SK-N-SH (cell line): ENCODE measurements around the gene RAMP1. TPM values are rescaled to one million over a fixed set of nuclear protein-coding genes. Genes with fewer than 3 reads are reported as not detected.

Source experiments
- CTCF ChIA-PET: fragments of 300-600, 350-600 bp; formaldehyde crosslinking; extraction: SDS; loops from one replicate; lab custom pipeline; 2021; lab: Yijun Ruan, JAX
- POLR2A ChIA-PET: fragments of 350-600 bp; sonication (Branson Sonifier 250); formaldehyde crosslinking; extraction: SDS; loops from one replicate; lab custom pipeline; 2020; ENCODE audit warnings: antibody characterized with exemption, inconsistent platforms; lab: Yijun Ruan, JAX
- DNase-seq: peaks from one replicate; pipeline ENCODE4 v3.0.0; 2012
- H2AFZ ChIP-seq: fragments of 200-600 bp; sonication (generic); 2 replicates; pipeline ENCODE4 v1.8.1; 2016; ENCODE audit warnings: antibody characterized with exemption, mild to moderate bottlenecking, low read depth
- H3F3A ChIP-seq: fragments of 200-600 bp; sonication (generic); replicated peaks from 2 replicates; pipeline ENCODE3; 2016; ENCODE audit warnings: antibody characterized with exemption, mild to moderate bottlenecking; ENCODE audit not compliant: insufficient read depth
- H3K27ac ChIP-seq, 2 experiments: fragments of 200-500 bp in 1 of 2; fragments of 200-600 bp in 1 of 2; sonication (Bioruptor generic) in 1 of 2; sonication (generic), shearing (Covaris generic) in 1 of 2; 2 replicates each; pipeline versions ENCODE4 v1.5.1 to v1.6.1; 2014 to 2016; ENCODE audit warnings: low read depth in 2 of 2, inconsistent platforms in 1 of 2, low read length in 1 of 2, mild to moderate bottlenecking in 1 of 2, mixed read lengths in 1 of 2
- H3K27me3 ChIP-seq: fragments of 200-600 bp; sonication (generic), shearing (Covaris generic); 2 replicates; pipeline ENCODE4 v1.6.1; 2016; ENCODE audit warnings: mixed run types; ENCODE audit not compliant: insufficient read depth
- H3K36me3 ChIP-seq, 2 experiments: fragments of 200-500 bp in 1 of 2; fragments of 200-600 bp in 1 of 2; sonication (Bioruptor generic) in 1 of 2; sonication (generic) in 1 of 2; replicated peaks in 1 of 2; 2 replicates each; pipeline versions ENCODE3 to v1.5.1; 2014 to 2016; ENCODE audit warnings: low read length in 1 of 2, mild to moderate bottlenecking in 1 of 2; ENCODE audit not compliant: insufficient read depth in 2 of 2, control insufficient read depth in 1 of 2
- H3K4me1 ChIP-seq, 2 experiments: fragments of 200-500 bp in 1 of 2; fragments of 200-600 bp in 1 of 2; sonication (Bioruptor generic) in 1 of 2; sonication (generic), shearing (Covaris generic) in 1 of 2; 2 replicates each; pipeline versions ENCODE4 v1.5.1 to v1.6.1; 2014 to 2016; ENCODE audit warnings: low read depth in 1 of 2, low read length in 1 of 2, mixed run types in 1 of 2; ENCODE audit not compliant: insufficient read depth in 2 of 2, control insufficient read depth in 1 of 2
- H3K4me2 ChIP-seq: fragments of 200-600 bp; sonication (generic), shearing (Covaris generic); 2 replicates; pipeline ENCODE4 v1.6.1; 2017; ENCODE audit warnings: mixed run types
- H3K4me3 ChIP-seq, 2 experiments: fragments of 200-500 bp in 1 of 2; fragments of 200-600 bp in 1 of 2; sonication (Bioruptor generic) in 1 of 2; sonication (generic), shearing (Covaris generic) in 1 of 2; 2 replicates each; pipeline versions ENCODE4 v1.5.1 to v1.8.1; 2014 to 2016; ENCODE audit warnings: low read depth in 2 of 2, inconsistent platforms in 1 of 2, low read length in 1 of 2, mild to moderate bottlenecking in 1 of 2, mixed read lengths in 1 of 2, moderate library complexity in 1 of 2
- H3K79me2 ChIP-seq: fragments of 200-600 bp; sonication (generic); 2 replicates; pipeline ENCODE4 v1.8.1; 2017; ENCODE audit warnings: mild to moderate bottlenecking; ENCODE audit not compliant: insufficient read depth
- H3K9ac ChIP-seq: fragments of 200-600 bp; sonication (generic); 2 replicates; pipeline ENCODE4 v1.6.1; 2017; ENCODE audit warnings: mixed run types
- H3K9me2 ChIP-seq: fragments of 200-600 bp; sonication (generic); 2 replicates; pipeline ENCODE4 v1.6.1; 2017; ENCODE audit warnings: mixed run types
- H3K9me3 ChIP-seq: fragments of 200-600 bp; sonication (generic); 2 replicates; pipeline ENCODE4 v1.6.1; 2017; ENCODE audit warnings: mixed run types, mild to moderate bottlenecking, moderate library complexity
- H4K20me1 ChIP-seq: fragments of 200-600 bp; sonication (generic); 2 replicates; pipeline ENCODE4 v1.6.1; 2017; ENCODE audit warnings: mild to moderate bottlenecking, mixed run types; ENCODE audit not compliant: insufficient read depth
- CHD2 ChIP-seq: fragments of 150-350 bp; IDR thresholded peaks from 2 replicates; pipeline ENCODE4 v1.6.1; 2018; ENCODE audit warnings: low read length; ENCODE audit not compliant: partially characterized antibody
- EP300 ChIP-seq, 2 experiments: IDR thresholded peaks; 2 replicates each; pipeline versions ENCODE4 v1.4.0 to v1.6.1; 2012; ENCODE audit warnings: borderline replicate concordance in 1 of 2, low read depth in 1 of 2, low read length in 1 of 2
- FOXJ3 ChIP-seq: sonication (generic); formaldehyde crosslinking; IDR thresholded peaks from 2 replicates; pipeline ENCODE4 v1.5.1; 2020; ENCODE audit warnings: mild to moderate bottlenecking, missing genetic modification reagents
- GABPA ChIP-seq: IDR thresholded peaks from 2 replicates; pipeline ENCODE4 v1.4.0; 2012; ENCODE audit warnings: low read depth, mild to moderate bottlenecking
- GATA2 ChIP-seq: sonication (generic); formaldehyde crosslinking; IDR thresholded peaks from 2 replicates; pipeline ENCODE4 v1.5.0; 2020; ENCODE audit warnings: mild to moderate bottlenecking, missing genetic modification reagents
- MAX ChIP-seq: IDR thresholded peaks from 2 replicates; pipeline ENCODE4 v1.4.0; 2012; ENCODE audit warnings: low read depth
- POLR2AphosphoS5 ChIP-seq: IDR thresholded peaks from 2 replicates; pipeline ENCODE4 v1.6.1; 2012; ENCODE audit warnings: low read depth, low read length
- RCOR1 ChIP-seq: fragments of 150-350 bp; IDR thresholded peaks from 2 replicates; pipeline ENCODE4 v1.6.1; 2017; ENCODE audit warnings: antibody characterized with exemption, low read length
- REST ChIP-seq: IDR thresholded peaks from 2 replicates; pipeline ENCODE4 v1.6.1; 2012; ENCODE audit warnings: mild to moderate bottlenecking, low read depth, low read length, moderate library complexity
- RFX5 ChIP-seq: IDR thresholded peaks from 2 replicates; pipeline ENCODE4 v1.6.1; 2012; ENCODE audit warnings: mild to moderate bottlenecking, improper control_type of control experiment, low read length
- RXRA ChIP-seq: IDR thresholded peaks from 2 replicates; pipeline ENCODE4 v1.4.0; 2012; ENCODE audit warnings: low read depth, mild to moderate bottlenecking, borderline replicate concordance
- USF2 ChIP-seq: fragments of 150-350 bp; IDR thresholded peaks from 2 replicates; pipeline ENCODE4 v1.6.1; 2017; ENCODE audit warnings: antibody characterized with exemption, low read length, low read depth, borderline replicate concordance
- YY1 ChIP-seq: IDR thresholded peaks from 2 replicates; pipeline ENCODE4 v1.4.0; 2012; ENCODE audit warnings: low read depth, mild to moderate bottlenecking
- WGBS: methylation state at CpG from one replicate; pipeline ENCODE4 v1.1.6; 2017; ENCODE audit warnings: low lambda C conversion rate; 5-methylcytosine and 5-hydroxymethylcytosine counted together
- polyA plus RNA-seq, 3 experiments: library from polyadenylated mRNA; depleted of rRNA; stranded (reverse); fragments of >200 nt; gene quantifications; 2 replicates each; pipeline ENCODE4 v1.2.3, GENCODE V29; 2012
- TF ChIP-seq, protein P1 (sequence below): fragments of 200-600 bp; sonication (generic); IDR thresholded peaks from 2 replicates; pipeline ENCODE4 v1.6.1; 2017; ENCODE audit warnings: antibody characterized with exemption, mild to moderate bottlenecking, moderate library complexity

RAMP1 gene
- polyA plus RNA-seq, 1 of the 3 experiments (the other 2 are of a cell fraction): 27.9 TPM

DNA sequence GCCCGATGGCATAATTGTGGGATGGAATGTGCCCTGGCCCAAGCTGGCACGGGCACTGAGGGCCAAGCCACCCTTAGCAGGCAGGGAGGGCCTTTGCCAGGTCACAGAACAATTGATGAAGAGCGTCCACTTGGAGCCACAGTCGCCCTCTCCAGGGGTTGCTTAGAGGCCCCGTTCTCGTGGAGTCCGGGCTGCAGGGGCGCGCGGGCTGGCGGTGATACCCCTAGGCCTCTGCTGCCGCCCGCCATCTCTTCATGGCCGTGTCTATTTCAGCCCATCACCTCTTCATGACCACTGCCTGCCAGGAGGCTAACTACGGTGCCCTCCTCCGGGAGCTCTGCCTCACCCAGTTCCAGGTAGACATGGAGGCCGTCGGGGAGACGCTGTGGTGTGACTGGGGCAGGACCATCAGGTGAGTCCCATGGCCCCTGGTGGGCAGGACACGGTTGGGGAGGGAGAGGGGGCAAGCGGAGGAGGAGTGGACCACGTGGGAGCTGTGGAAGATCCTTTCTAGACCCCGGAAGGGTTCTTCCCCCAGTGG is 17.6 kb downstream of the RAMP1 start:
- Histone ChIP-seq H3K4me3 (no peak overlapping the region), H3K9ac (no peak overlapping the region), H3K27ac (peak overlapping the region in 1 of 2 experiments; percentile 79; a peak in 1 of 4 replicates), H3F3A (no peaks in the 10 kb centered on the region), H3K36me3 (peaks cover 0 to 2% of the 10 kb centered on the region in 2 experiments), H3K4me1 (peaks cover 13 to 76% of the 10 kb centered on the region in 2 experiments; a peak in 3 of 4 replicates), H3K79me2 (no peaks in the 10 kb centered on the region), H3K9me3 (no peaks in the 10 kb centered on the region), H3K9me2 (no peaks in the 10 kb centered on the region), H4K20me1 (no peaks in the 10 kb centered on the region), H2AFZ (no peak overlapping the region), H3K27me3 (no peaks in the 10 kb centered on the region), H3K4me2 (no peak overlapping the region)
- no peak for DNase-seq
- ChIA-PET POLR2A (interaction anchor here (3.6 kb wide), 1 partner anchor 8 kb away, joined by 18 read pairs; no protein-coding TSS in a partner anchor), CTCF (interaction anchor here (0.7 to 2.2 kb wide), 5 partner anchors 11 to 382 kb away, joined by 3 to 9 read pairs (median 4); no protein-coding TSS in a partner anchor)
- 95% methylated on average over 9 of the region's 23 CpGs for WGBS
- TF ChIP-seq, protein P1, sequence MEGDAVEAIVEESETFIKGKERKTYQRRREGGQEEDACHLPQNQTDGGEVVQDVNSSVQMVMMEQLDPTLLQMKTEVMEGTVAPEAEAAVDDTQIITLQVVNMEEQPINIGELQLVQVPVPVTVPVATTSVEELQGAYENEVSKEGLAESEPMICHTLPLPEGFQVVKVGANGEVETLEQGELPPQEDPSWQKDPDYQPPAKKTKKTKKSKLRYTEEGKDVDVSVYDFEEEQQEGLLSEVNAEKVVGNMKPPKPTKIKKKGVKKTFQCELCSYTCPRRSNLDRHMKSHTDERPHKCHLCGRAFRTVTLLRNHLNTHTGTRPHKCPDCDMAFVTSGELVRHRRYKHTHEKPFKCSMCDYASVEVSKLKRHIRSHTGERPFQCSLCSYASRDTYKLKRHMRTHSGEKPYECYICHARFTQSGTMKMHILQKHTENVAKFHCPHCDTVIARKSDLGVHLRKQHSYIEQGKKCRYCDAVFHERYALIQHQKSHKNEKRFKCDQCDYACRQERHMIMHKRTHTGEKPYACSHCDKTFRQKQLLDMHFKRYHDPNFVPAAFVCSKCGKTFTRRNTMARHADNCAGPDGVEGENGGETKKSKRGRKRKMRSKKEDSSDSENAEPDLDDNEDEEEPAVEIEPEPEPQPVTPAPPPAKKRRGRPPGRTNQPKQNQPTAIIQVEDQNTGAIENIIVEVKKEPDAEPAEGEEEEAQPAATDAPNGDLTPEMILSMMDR: no peak
- TF ChIP-seq RXRA (no peak), MAX (no peak), GABPA (no peak)

DNA sequence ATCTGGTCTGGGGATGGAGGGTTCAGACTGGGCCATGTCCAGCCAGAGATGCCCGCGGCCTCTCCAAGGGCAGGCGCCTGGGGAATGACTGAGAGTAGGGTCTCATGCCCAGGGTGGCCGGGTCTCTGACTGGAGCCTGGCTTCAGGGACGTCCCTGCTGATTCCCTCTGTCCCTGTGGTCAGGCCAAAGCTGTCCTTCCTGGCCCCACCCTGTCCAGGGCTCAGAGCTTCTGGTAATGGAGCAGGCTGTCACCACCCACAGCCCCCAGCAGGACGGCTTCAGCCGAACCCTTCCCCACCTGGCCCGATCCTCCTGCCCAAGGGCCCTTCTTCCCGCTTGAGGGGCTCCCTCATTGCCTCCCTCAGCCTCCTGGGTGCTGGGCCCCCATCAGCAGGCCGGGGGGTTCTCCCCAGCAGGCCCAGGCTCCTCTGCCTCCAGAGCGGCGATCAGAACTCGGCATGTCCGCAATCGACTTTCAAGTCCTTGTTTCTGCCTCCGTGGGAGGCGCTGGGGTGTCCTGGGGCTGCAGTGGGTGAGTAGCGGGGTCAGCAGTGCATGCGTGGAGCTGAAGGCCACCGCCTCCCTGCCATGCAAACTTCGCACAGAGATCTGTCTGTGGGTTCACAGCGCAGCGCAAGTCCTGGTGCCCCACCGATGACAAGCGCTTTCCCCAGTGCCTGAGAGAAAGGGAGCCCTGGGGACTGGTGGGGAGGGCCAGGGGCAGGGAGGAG is 18.3 kb downstream of the RAMP1 start:
- CTCF ChIA-PET: no interaction called here
- TF ChIP-seq CHD2 (no peak), USF2 (no peak), RCOR1 (no peak), GABPA (no peak), REST (no peak), MAX (no peak), POLR2AphosphoS5 (no peak), GATA2 (CRISPR knock-in tag) (no peak), EP300 (IDR thresholded peaks at IDR 0.05; ENCODE audit: borderline replicate concordance in 1 of 2, low read depth in 1 of 2, low read length in 1 of 2) (no peak), FOXJ3 (CRISPR knock-in tag) (no peak), RFX5 (no peak), YY1 (no peak)
- TF ChIP-seq, protein P1: no peak

More for the DNA sequence above, 18.3 kb downstream of the RAMP1 start:
- Histone ChIP-seq H3K9me2 (no peaks in the 10 kb centered on the region), H3K4me3 (no peak overlapping the region), H3F3A (no peaks in the 10 kb centered on the region), H4K20me1 (no peaks in the 10 kb centered on the region), H3K9ac (no peak overlapping the region), H3K79me2 (no peaks in the 10 kb centered on the region), H3K27ac (peak overlapping the region in 1 of 2 experiments; percentile 79; a peak in 1 of 4 replicates), H3K27me3 (no peaks in the 10 kb centered on the region), H3K4me1 (peaks cover 13 to 76% of the 10 kb centered on the region in 2 experiments; a peak in 3 of 4 replicates), H2AFZ (no peak overlapping the region), H3K9me3 (no peaks in the 10 kb centered on the region), H3K4me2 (no peak overlapping the region), H3K36me3 (peaks cover 0 to 2% of the 10 kb centered on the region in 2 experiments)
- POLR2A ChIA-PET: no interaction called here
- DNase-seq: no peak
- WGBS: 95% methylated on average over 6 of the region's 25 CpGs
